ENCODE data around the gene SLC12A7. TPM values are rescaled to one million over a fixed set of nuclear protein-coding genes. Genes with fewer than 3 reads are reported as not detected.

The SLC12A7 gene
- total and polyA plus RNA-seq, 2 of the 13 experiments (the other 11 are each of a cell fraction or from before 2014, with no cell fraction given), result 14.0 to 18.5 TPM

DNA sequence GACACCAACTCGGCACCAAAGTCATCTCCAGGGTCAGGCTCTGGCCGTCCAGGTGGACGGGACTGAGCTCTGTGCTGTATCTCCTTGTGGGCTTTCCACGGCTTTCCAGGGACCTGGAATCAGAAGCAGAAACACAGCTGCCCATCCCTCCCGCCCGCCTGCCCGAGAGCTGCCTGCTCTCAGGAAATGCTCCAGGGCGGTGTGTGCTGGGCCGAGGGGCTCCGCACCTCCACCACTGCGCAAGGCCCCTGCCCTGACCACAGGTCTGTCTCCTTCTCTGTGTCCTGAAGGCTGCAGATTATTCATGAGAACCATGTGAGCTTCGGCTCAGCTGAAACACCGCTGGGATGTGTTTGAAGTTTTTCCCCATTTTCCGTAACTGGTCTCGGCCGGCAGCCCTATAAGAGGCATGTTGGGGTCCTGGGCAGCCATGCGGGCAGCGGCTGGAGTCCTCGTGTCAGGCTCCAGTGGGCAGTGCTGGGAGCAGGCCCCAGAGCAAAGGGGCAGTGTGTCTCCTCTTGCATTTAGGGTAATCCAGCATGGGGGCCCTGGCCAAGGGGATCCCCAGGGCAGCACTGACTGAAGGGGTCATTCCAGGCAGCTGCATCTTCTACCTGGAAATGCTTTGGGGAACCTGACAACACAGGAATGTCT is 80.4 kb downstream of the SLC12A7 start (continued):
- TF ChIP-seq ZNF260 (CRISPR knock-in tag; IDR thresholded peaks at IDR 0.05; ENCODE audit: borderline replicate concordance, low read depth), result no peak

DNA sequence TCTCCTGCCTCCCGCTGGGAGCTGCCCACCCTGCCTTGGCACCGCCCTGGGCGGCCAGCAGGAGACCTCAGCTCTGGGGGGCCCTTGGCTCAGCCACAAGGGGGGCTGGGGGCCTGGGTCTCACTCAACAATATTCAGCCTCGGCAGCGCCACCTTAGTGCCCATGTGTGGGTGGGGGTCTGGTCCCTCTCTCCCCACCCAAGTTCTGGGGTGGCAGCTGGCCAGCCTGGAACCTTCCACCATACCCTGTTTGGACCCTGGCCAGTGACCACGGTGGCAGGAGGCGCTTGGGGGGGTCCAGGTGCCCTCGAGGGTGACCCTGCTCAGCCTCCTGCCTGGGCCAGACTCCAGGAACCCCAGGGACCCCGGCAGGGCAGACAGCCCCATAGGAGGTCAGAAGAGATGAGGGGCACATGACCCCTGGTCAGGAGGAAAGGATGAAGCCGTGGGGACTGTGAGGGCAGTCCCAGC is 81.0 kb downstream of the SLC12A7 start:
- TF ChIP-seq GZF1 (CRISPR knock-in tag; IDR thresholded peaks at IDR 0.05), result no peak
- TF ChIP-seq THAP11 (CRISPR knock-in tag; IDR thresholded peaks at IDR 0.05), result no peak
- TF ChIP-seq RORA (CRISPR knock-in tag; IDR thresholded peaks at IDR 0.05), result no peak
- no peak for TF ChIP-seq RARA (CRISPR knock-in tag; IDR thresholded peaks at IDR 0.05)
- TF ChIP-seq, protein P1, sequence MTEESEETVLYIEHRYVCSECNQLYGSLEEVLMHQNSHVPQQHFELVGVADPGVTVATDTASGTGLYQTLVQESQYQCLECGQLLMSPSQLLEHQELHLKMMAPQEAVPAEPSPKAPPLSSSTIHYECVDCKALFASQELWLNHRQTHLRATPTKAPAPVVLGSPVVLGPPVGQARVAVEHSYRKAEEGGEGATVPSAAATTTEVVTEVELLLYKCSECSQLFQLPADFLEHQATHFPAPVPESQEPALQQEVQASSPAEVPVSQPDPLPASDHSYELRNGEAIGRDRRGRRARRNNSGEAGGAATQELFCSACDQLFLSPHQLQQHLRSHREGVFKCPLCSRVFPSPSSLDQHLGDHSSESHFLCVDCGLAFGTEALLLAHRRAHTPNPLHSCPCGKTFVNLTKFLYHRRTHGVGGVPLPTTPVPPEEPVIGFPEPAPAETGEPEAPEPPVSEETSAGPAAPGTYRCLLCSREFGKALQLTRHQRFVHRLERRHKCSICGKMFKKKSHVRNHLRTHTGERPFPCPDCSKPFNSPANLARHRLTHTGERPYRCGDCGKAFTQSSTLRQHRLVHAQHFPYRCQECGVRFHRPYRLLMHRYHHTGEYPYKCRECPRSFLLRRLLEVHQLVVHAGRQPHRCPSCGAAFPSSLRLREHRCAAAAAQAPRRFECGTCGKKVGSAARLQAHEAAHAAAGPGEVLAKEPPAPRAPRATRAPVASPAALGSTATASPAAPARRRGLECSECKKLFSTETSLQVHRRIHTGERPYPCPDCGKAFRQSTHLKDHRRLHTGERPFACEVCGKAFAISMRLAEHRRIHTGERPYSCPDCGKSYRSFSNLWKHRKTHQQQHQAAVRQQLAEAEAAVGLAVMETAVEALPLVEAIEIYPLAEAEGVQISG (CRISPR knock-in tag; IDR thresholded peaks at IDR 0.05), result no peak
- TF ChIP-seq KDM6A (CRISPR knock-in tag; IDR thresholded peaks at IDR 0.05; ENCODE audit: low read depth), result no peak
- TF ChIP-seq, protein P2, sequence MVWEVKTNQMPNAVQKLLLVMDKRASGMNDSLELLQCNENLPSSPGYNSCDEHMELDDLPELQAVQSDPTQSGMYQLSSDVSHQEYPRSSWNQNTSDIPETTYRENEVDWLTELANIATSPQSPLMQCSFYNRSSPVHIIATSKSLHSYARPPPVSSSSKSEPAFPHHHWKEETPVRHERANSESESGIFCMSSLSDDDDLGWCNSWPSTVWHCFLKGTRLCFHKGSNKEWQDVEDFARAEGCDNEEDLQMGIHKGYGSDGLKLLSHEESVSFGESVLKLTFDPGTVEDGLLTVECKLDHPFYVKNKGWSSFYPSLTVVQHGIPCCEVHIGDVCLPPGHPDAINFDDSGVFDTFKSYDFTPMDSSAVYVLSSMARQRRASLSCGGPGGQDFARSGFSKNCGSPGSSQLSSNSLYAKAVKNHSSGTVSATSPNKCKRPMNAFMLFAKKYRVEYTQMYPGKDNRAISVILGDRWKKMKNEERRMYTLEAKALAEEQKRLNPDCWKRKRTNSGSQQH (CRISPR knock-in tag; IDR thresholded peaks at IDR 0.05; ENCODE audit: low read depth), result no peak
- TF ChIP-seq MED1 (CRISPR knock-in tag; IDR thresholded peaks at IDR 0.05), result no peak
- H3K4me1 ChIP-seq (ENCODE audit: insufficient read depth, low read length), result no peaks in the 10 kb centered on the region
- no peak overlapping the region for H3K4me2 ChIP-seq (ENCODE audit: low read depth, low read length)
- H3K9ac ChIP-seq (ENCODE audit: insufficient read depth, low read depth, low read length), result no peak overlapping the region
- no peak overlapping the region for H3K27ac ChIP-seq (ENCODE audit: extremely low read length, insufficient read depth, low read length)
- no peak overlapping the region for H2AFZ ChIP-seq (ENCODE audit: low read length)
- H3K27me3 ChIP-seq (ENCODE audit: control insufficient read depth in 1 of 2, insufficient read depth in 2 of 2, low read length in 2 of 2), result peaks cover 2 to 4% of the 10 kb centered on the region in 2 experiments; a peak in 2 of 5 replicates
- in situ Hi-C loops (cut with HindIII; ENCODE audit: extremely low pct_ligation_motif_present, low pct_unique_long_range_greater_than_20kb) (no loop called here), intact Hi-C loops (cut with micrococcal nuclease; ENCODE audit: unreplicated experiment) (no loop called here)
- BruUV-seq (replicated peaks), result no TSS peak
- WGBS (ENCODE audit: low lambda C conversion rate), result no CpG with 5 or more reads among the region's 10 CpGs
- CTCF ChIA-PET (ENCODE audit: low intra/inter-chr PET ratio, low total read pairs), result no interaction called here
- no peaks in the 10 kb centered on the region for H3K79me2 ChIP-seq (ENCODE audit: insufficient read depth, low read length)
- peaks cover 4% of the 10 kb centered on the region; the same call in 1 of the 2 replicates for H4K20me1 ChIP-seq (ENCODE audit: insufficient read depth, low read length)
- H3K4me3 ChIP-seq (replicated peaks in 1 of 3; ENCODE audit: insufficient read depth in 1 of 3, low read depth in 2 of 3, low read length in 3 of 3), result no peak overlapping the region
- no peak for DNase-seq (ENCODE audit: low spot score)
- no peak for FAIRE-seq
- H3K9me3 ChIP-seq (ENCODE audit: low read length), result no peaks in the 10 kb centered on the region
- POLR2A ChIA-PET, result no interaction called here
- ATAC-seq, result no peak
- no peaks in the 10 kb centered on the region for H3K36me3 ChIP-seq (replicated peaks in 1 of 2; ENCODE audit: control insufficient read depth in 1 of 2, insufficient read depth in 2 of 2, low read length in 2 of 2)
